ENCODE measurements around the gene FOXJ1. TPM values are rescaled to one million over a fixed set of nuclear protein-coding genes. Genes with fewer than 3 reads are reported as not detected.

Gene FOXJ1
- polyA plus RNA-seq, 1 of the 3 experiments (the other 2 are of a cell fraction): not detected

- H3K4me2 ChIP-seq: no peak overlapping the region
- WGBS (ENCODE audit: low lambda C conversion rate): 76% methylated on average over 7 of the region's 7 CpGs
- no peaks in the 10 kb centered on the region for H3K27me3 ChIP-seq (ENCODE audit: insufficient read depth)
- no peaks in the 10 kb centered on the region for H3F3A ChIP-seq (replicated peaks; ENCODE audit: insufficient read depth)
- H3K79me2 ChIP-seq (ENCODE audit: insufficient read depth): no peaks in the 10 kb centered on the region
- POLR2A ChIA-PET: interaction anchor here (0.7 kb wide), 1 partner anchor 27 kb away, joined by 3 read pairs; no protein-coding TSS in a partner anchor
- no peak overlapping the region for H3K4me3 ChIP-seq (ENCODE audit: low read depth in 2 of 2, low read length in 1 of 2)
- no peaks in the 10 kb centered on the region for H3K9me2 ChIP-seq
- TF ChIP-seq EP300 (IDR thresholded peaks at IDR 0.05; ENCODE audit: borderline replicate concordance in 1 of 2, low read depth in 1 of 2, low read length in 1 of 2) (no peak), EZH2phosphoT487 (IDR thresholded peaks at IDR 0.05; ENCODE audit: borderline replicate concordance, low read depth) (no peak), USF2 (IDR thresholded peaks at IDR 0.05; ENCODE audit: borderline replicate concordance, low read depth, low read length) (no peak), GABPA (IDR thresholded peaks at IDR 0.05; ENCODE audit: low read depth) (no peak), SMC3 (IDR thresholded peaks at IDR 0.05; ENCODE audit: low read depth, low read length) (no peak)
- no peaks in the 10 kb centered on the region for H3K4me1 ChIP-seq (ENCODE audit: control insufficient read depth in 1 of 2, insufficient read depth in 2 of 2, low read depth in 1 of 2, low read length in 1 of 2)
- no peaks in the 10 kb centered on the region for H3K36me3 ChIP-seq (replicated peaks in 1 of 2; ENCODE audit: control insufficient read depth in 1 of 2, insufficient read depth in 2 of 2, low read length in 1 of 2)
- no peak overlapping the region for H3K27ac ChIP-seq (ENCODE audit: low read depth in 2 of 2, low read length in 1 of 2)
- H4K20me1 ChIP-seq (ENCODE audit: insufficient read depth): no peaks in the 10 kb centered on the region
- CTCF ChIA-PET: interaction anchor here (0.6 to 14.6 kb wide), 10 partner anchors 12 to 282 kb away, joined by 3 to 193 read pairs (median 4); partner anchors contain the start of genes CDK3 and EXOC7
- no peak overlapping the region; the same call in 1 of the 2 replicates for H2AFZ ChIP-seq (ENCODE audit: low read depth)
- no peak overlapping the region for H3K9ac ChIP-seq
- H3K9me3 ChIP-seq: no peaks in the 10 kb centered on the region
- DNase-seq: no peak
Measured at GRCh38 chr17:76115138-76115754, 25.8 kb downstream of the FOXJ1 start.

- Histone ChIP-seq H3F3A (replicated peaks; ENCODE audit: insufficient read depth) (no peaks in the 10 kb centered on the region), H2AFZ (ENCODE audit: low read depth) (no peak overlapping the region), H3K36me3 (replicated peaks in 1 of 2; ENCODE audit: control insufficient read depth in 1 of 2, insufficient read depth in 2 of 2, low read length in 1 of 2) (no peaks in the 10 kb centered on the region), H3K27me3 (ENCODE audit: insufficient read depth) (no peaks in the 10 kb centered on the region; the same call in 1 of the 2 replicates), H3K79me2 (ENCODE audit: insufficient read depth) (no peaks in the 10 kb centered on the region), H3K27ac (ENCODE audit: low read depth in 2 of 2, low read length in 1 of 2) (no peak overlapping the region), H3K4me2 (no peak overlapping the region), H3K9ac (no peak overlapping the region), H3K9me2 (no peaks in the 10 kb centered on the region), H3K4me3 (ENCODE audit: low read depth in 2 of 2, low read length in 1 of 2) (no peak overlapping the region), H4K20me1 (ENCODE audit: insufficient read depth) (no peaks in the 10 kb centered on the region), H3K4me1 (ENCODE audit: control insufficient read depth in 1 of 2, insufficient read depth in 2 of 2, low read depth in 1 of 2, low read length in 1 of 2) (no peaks in the 10 kb centered on the region), H3K9me3 (no peaks in the 10 kb centered on the region)
- POLR2A ChIA-PET: no interaction called here
- no peak for TF ChIP-seq TEAD4 (IDR thresholded peaks at IDR 0.05; ENCODE audit: borderline replicate concordance, insufficient read depth)
- no peak for TF ChIP-seq YY1 (IDR thresholded peaks at IDR 0.05; ENCODE audit: low read depth)
- no peak for TF ChIP-seq USF1 (IDR thresholded peaks at IDR 0.05; ENCODE audit: borderline replicate concordance, low read depth)
- no peak for TF ChIP-seq FOXM1 (IDR thresholded peaks at IDR 0.05; ENCODE audit: low read depth)
- no peak for TF ChIP-seq TAF1 (IDR thresholded peaks at IDR 0.05; ENCODE audit: borderline replicate concordance, low read depth, low read length)
- TF ChIP-seq RCOR1 (IDR thresholded peaks at IDR 0.05; ENCODE audit: low read length): no peak
- no peak for TF ChIP-seq EP300 (IDR thresholded peaks at IDR 0.05; ENCODE audit: borderline replicate concordance in 1 of 2, low read depth in 1 of 2, low read length in 1 of 2)
- TF ChIP-seq IRF3 (IDR thresholded peaks at IDR 0.05; ENCODE audit: low read depth, low read length): no peak
- WGBS (ENCODE audit: low lambda C conversion rate): 86% methylated on average over 2 of the region's 2 CpGs
- CTCF ChIA-PET: interaction anchor here (1.1 to 5.9 kb wide), 5 partner anchors 10 to 168 kb away, joined by 3 to 37 read pairs (median 5); partner anchors contain the start of gene CDK3
- DNase-seq: no peak
Measured at GRCh38 chr17:76111956-76112355, 29.1 kb downstream of the FOXJ1 start.
